ENCODE measurements around the gene CBFA2T2. TPM values are rescaled to one million over a fixed set of nuclear protein-coding genes. Genes with fewer than 3 reads are reported as not detected.

Gene CBFA2T2
- total and polyA plus RNA-seq, 2 donors (not counting 3 experiments of a cell fraction or from before 2014, with no cell fraction given) = 10.7 to 12.1 TPM

DNA sequence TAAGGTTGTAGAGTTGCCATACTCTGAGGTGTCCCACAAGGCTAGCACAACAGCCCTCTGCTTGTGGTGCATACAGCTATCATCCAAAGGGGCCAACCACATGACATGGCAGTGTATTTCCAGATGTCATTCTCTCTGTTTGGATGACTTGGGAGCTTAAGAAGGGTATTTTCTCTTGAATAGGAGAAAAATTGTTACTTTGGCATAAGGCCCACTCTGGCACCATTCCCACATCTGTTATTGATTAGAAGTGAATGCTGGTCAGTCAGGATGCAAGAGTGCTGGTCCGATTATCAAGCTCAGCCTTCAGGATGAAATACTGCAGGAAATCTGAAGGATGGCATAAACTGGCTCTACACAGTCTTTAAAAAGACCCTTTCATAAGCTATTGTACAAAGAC lies 88.6 kb downstream of the CBFA2T2 start:
- ChIA-PET CTCF (interaction anchor here (0.5 to 2.4 kb wide), 6 partner anchors 10 to 165 kb away, joined by 3 to 7 read pairs (median 3); no protein-coding TSS in a partner anchor), POLR2A (no interaction called here)
- dilution Hi-C loops (cut with MboI; ENCODE audit: extremely low pct_ligation_motif_present, low sequenced_read_pairs) (no loop called here), intact Hi-C loops (cut with micrococcal nuclease) (no loop called here)
- no peaks in the 10 kb centered on the region for H3K9me3 ChIP-seq (replicated peaks; ENCODE audit: control insufficient read depth, insufficient read depth, low read length)
- FAIRE-seq = no peak
- H3K27ac ChIP-seq (ENCODE audit: insufficient read depth, low read depth, low read length) = no peak overlapping the region
- no peaks in the 10 kb centered on the region for H3K9me1 ChIP-seq (replicated peaks; ENCODE audit: control insufficient read depth, extremely low read depth, insufficient read depth, low read length)
- H2AFZ ChIP-seq (ENCODE audit: low read depth, low read length) = no peak overlapping the region
- no peaks in the 10 kb centered on the region for H4K20me1 ChIP-seq (replicated peaks; ENCODE audit: control insufficient read depth, extremely low read depth, insufficient read depth, low read length)
- no peak overlapping the region for H3K4me2 ChIP-seq (ENCODE audit: insufficient read depth, low read length)
- no TSS peak for BruUV-seq (replicated peaks)
- no peak overlapping the region for H3K4me3 ChIP-seq (replicated peaks in 1 of 3; ENCODE audit: insufficient read depth in 1 of 3, low read depth in 1 of 3, low read length in 3 of 3)
- no peak for TF ChIP-seq MYC (IDR thresholded peaks at IDR 0.05; ENCODE audit: low read depth, low read length)
- TF ChIP-seq FOS (IDR thresholded peaks at IDR 0.05; ENCODE audit: borderline replicate concordance, insufficient read depth, low read length) = no peak
- no peak for TF ChIP-seq POLR2AphosphoS5 (IDR thresholded peaks at IDR 0.05; ENCODE audit: insufficient read depth, low read depth, low read length)
- TF ChIP-seq EZH2 (IDR thresholded peaks at IDR 0.05; ENCODE audit: borderline replicate concordance, low read depth, low read length, severe bottlenecking) = no peak
- no peak for TF ChIP-seq GATA2 (IDR thresholded peaks at IDR 0.05; ENCODE audit: insufficient read depth, insufficient read length, low read depth, low read length)
- TF ChIP-seq, protein P1, sequence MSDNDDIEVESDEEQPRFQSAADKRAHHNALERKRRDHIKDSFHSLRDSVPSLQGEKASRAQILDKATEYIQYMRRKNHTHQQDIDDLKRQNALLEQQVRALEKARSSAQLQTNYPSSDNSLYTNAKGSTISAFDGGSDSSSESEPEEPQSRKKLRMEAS (IDR thresholded peaks at IDR 0.05; ENCODE audit: insufficient read depth, insufficient read length) = no peak
- H3K4me1 ChIP-seq (ENCODE audit: control insufficient read depth, extremely low read depth, insufficient read depth, low read length) = no peaks in the 10 kb centered on the region
- H3K79me2 ChIP-seq (ENCODE audit: control insufficient read depth, insufficient read depth, low read length) = no peaks in the 10 kb centered on the region
- no peaks in the 10 kb centered on the region for H3K27me3 ChIP-seq (ENCODE audit: control insufficient read depth in 2 of 2, insufficient read depth in 2 of 2, low read length in 2 of 2)
- no peak for DNase-seq (ENCODE audit: low read depth, low spot score)
- H3K9ac ChIP-seq (replicated peaks; ENCODE audit: extremely low read depth, insufficient read depth, low read length) = no peak overlapping the region
- H3K36me3 ChIP-seq (ENCODE audit: control insufficient read depth in 2 of 2, extremely low read depth in 1 of 2, insufficient read depth in 2 of 2, low read length in 2 of 2) = no peaks in the 10 kb centered on the region

DNA sequence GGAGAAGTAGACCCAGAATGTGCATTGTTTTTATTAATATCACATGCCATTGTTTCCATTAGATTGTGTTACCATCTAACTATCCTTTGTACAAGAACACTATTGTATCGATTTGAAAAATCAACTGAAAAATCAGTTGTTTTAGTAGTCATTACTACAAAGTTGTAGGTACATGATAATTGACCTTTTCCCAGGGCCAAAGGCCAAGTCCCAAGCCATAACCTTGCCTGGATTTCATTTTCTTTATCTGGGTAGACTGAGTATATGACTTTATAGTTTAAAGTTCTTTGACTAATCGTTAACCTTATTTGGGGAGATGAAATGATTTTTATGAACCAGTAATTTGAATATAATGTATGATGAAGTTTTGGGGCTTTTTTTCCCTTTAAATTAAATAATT lies 93.2 kb downstream of the CBFA2T2 start:
- no peaks in the 10 kb centered on the region for H3K36me3 ChIP-seq (ENCODE audit: control insufficient read depth in 2 of 2, extremely low read depth in 1 of 2, insufficient read depth in 2 of 2, low read length in 2 of 2)
- H3K9ac ChIP-seq (replicated peaks; ENCODE audit: extremely low read depth, insufficient read depth, low read length) = no peak overlapping the region
- DNase-seq (ENCODE audit: low read depth, low spot score) = no peak
- H3K4me1 ChIP-seq (ENCODE audit: control insufficient read depth, extremely low read depth, insufficient read depth, low read length) = no peaks in the 10 kb centered on the region
- H4K20me1 ChIP-seq (replicated peaks; ENCODE audit: control insufficient read depth, extremely low read depth, insufficient read depth, low read length) = no peaks in the 10 kb centered on the region
- ChIA-PET POLR2A (no interaction called here), CTCF (no interaction called here)
- no peak for TF ChIP-seq POLR2AphosphoS5 (IDR thresholded peaks at IDR 0.05; ENCODE audit: insufficient read depth, low read depth, low read length)
- TF ChIP-seq EZH2 (IDR thresholded peaks at IDR 0.05; ENCODE audit: borderline replicate concordance, low read depth, low read length, severe bottlenecking) = no peak
- H3K79me2 ChIP-seq (ENCODE audit: control insufficient read depth, insufficient read depth, low read length) = no peaks in the 10 kb centered on the region
- no TSS peak for BruUV-seq (replicated peaks)
- no peak overlapping the region for H3K27ac ChIP-seq (ENCODE audit: insufficient read depth, low read depth, low read length)
- no peak overlapping the region for H2AFZ ChIP-seq (ENCODE audit: low read depth, low read length)
- H3K27me3 ChIP-seq (ENCODE audit: control insufficient read depth in 2 of 2, insufficient read depth in 2 of 2, low read length in 2 of 2) = no peaks in the 10 kb centered on the region
- H3K9me1 ChIP-seq (replicated peaks; ENCODE audit: control insufficient read depth, extremely low read depth, insufficient read depth, low read length) = no peaks in the 10 kb centered on the region
- no peaks in the 10 kb centered on the region for H3K9me3 ChIP-seq (replicated peaks; ENCODE audit: control insufficient read depth, insufficient read depth, low read length)
- H3K4me2 ChIP-seq (ENCODE audit: insufficient read depth, low read length) = no peak overlapping the region
- intact Hi-C loops (cut with micrococcal nuclease) = no loop called here
- no peak for FAIRE-seq
- dilution Hi-C loops (cut with MboI; ENCODE audit: extremely low pct_ligation_motif_present, low sequenced_read_pairs) = no loop called here
- no peak overlapping the region for H3K4me3 ChIP-seq (replicated peaks in 1 of 3; ENCODE audit: insufficient read depth in 1 of 3, low read depth in 1 of 3, low read length in 3 of 3)
